ENCODE results near the gene SMG6.

SMG6 gene

DNA sequence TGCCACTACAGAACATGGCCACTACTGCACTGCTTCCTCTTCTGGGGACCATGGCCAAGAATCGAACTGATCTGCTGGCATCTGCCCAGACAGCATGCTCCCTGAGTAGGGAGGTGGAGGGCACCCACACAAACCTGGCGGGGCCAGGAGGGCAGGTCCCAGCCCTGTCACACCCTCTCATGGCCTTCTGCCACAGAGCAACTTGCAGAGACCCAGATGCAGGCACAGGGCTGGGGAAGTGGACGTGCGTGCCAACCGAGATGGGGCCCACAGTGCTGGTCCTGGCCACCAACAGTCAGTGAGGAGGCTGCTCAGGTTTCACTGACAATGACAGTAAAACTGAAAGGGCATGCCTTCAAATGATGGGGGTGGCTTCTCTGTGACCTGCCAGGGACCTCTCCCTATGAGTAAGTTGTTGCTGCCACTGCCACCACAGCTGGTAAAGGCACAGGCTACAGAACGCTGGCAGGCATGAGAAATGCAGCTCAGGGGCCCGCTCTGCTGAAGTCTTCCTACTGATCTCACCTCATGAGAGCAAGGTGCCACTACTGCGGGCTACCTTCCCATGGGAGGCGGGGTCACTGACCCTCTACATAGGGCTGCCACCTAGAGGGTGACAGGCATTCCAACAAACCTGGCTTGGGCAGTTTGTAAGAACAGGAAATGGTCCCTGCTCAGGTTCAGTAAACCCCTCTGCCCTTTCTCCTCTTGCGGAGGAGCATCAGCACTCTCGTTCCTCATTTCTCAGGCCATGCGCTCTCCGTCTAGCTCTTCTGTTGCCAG is 233.2 kb downstream of the SMG6 start:
- no peaks in the 10 kb centered on the region for H3K79me2 ChIP-seq (ENCODE audit: insufficient read depth, low read length)
- H3K27me3 ChIP-seq (ENCODE audit: low read length), result no peaks in the 10 kb centered on the region
- no peaks in the 10 kb centered on the region for H3K9me3 ChIP-seq (ENCODE audit: insufficient read depth, low read length)
- no peak overlapping the region for H3K9ac ChIP-seq (ENCODE audit: low read length)
- no peak overlapping the region for H2AFZ ChIP-seq (ENCODE audit: low read depth, low read length, severe bottlenecking)
- TF ChIP-seq, protein P1, sequence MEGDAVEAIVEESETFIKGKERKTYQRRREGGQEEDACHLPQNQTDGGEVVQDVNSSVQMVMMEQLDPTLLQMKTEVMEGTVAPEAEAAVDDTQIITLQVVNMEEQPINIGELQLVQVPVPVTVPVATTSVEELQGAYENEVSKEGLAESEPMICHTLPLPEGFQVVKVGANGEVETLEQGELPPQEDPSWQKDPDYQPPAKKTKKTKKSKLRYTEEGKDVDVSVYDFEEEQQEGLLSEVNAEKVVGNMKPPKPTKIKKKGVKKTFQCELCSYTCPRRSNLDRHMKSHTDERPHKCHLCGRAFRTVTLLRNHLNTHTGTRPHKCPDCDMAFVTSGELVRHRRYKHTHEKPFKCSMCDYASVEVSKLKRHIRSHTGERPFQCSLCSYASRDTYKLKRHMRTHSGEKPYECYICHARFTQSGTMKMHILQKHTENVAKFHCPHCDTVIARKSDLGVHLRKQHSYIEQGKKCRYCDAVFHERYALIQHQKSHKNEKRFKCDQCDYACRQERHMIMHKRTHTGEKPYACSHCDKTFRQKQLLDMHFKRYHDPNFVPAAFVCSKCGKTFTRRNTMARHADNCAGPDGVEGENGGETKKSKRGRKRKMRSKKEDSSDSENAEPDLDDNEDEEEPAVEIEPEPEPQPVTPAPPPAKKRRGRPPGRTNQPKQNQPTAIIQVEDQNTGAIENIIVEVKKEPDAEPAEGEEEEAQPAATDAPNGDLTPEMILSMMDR (IDR thresholded peaks at IDR 0.05; ENCODE audit: insufficient read depth, low read length, poor library complexity, severe bottlenecking), result no peak
- TF ChIP-seq EZH2phosphoT487 (conservative IDR thresholded peaks at IDR 0.05; ENCODE audit: low read length), result no peak
- no peak overlapping the region for H3K4me3 ChIP-seq (ENCODE audit: insufficient read depth, low read length, poor library complexity, severe bottlenecking)
- H3K4me2 ChIP-seq (ENCODE audit: low read depth, low read length, poor library complexity, severe bottlenecking), result no peak overlapping the region
- no peaks in the 10 kb centered on the region for H4K20me1 ChIP-seq (ENCODE audit: low read depth, low read length)
- no peak overlapping the region for H3K27ac ChIP-seq (ENCODE audit: low read depth, low read length)
- no peaks in the 10 kb centered on the region for H3K36me3 ChIP-seq (ENCODE audit: low read length)
- no peaks in the 10 kb centered on the region for H3K9me2 ChIP-seq (replicated peaks; ENCODE audit: insufficient read depth, low read length)
- no peaks in the 10 kb centered on the region for H3F3A ChIP-seq (ENCODE audit: insufficient read depth)

DNA sequence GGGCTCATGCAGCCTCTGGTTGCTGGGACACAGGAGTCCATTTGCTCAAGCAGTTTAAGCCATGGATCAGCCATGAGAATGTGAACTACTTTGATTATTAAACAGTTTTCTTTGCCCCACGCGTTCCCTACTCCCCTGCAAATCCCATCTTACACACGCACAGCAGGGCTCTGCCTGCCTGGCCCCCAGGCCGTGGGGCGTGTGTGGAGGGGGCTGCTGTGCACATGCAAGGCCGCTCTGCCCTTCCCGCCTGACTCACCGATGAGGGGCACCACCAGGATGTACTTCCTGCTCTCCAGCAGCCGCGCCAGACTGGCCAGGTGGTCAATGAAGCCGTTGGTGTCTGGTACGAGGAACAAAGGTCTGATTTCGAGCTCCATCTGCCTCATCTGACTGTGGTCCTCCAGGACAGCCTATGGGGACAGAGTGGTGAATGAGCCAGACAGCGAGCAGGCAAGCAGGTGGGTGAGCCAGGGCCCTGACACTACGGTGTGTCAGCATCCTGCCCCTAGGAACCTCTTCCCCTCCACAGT is 235.0 kb downstream of the SMG6 start:
- Histone ChIP-seq H3K9me3 (ENCODE audit: insufficient read depth, low read length) (no peaks in the 10 kb centered on the region), H3K4me3 (ENCODE audit: insufficient read depth, low read length, poor library complexity, severe bottlenecking) (no peak overlapping the region), H3K79me2 (ENCODE audit: insufficient read depth, low read length) (no peaks in the 10 kb centered on the region), H3K4me2 (ENCODE audit: low read depth, low read length, poor library complexity, severe bottlenecking) (no peak overlapping the region), H3F3A (ENCODE audit: insufficient read depth) (no peaks in the 10 kb centered on the region), H3K27ac (ENCODE audit: low read depth, low read length) (no peak overlapping the region), H3K9ac (ENCODE audit: low read length) (no peak overlapping the region), H2AFZ (ENCODE audit: low read depth, low read length, severe bottlenecking) (no peak overlapping the region), H3K36me3 (ENCODE audit: low read length) (no peaks in the 10 kb centered on the region), H3K27me3 (ENCODE audit: low read length) (no peaks in the 10 kb centered on the region), H4K20me1 (ENCODE audit: low read depth, low read length) (no peaks in the 10 kb centered on the region), H3K9me2 (replicated peaks; ENCODE audit: insufficient read depth, low read length) (no peaks in the 10 kb centered on the region)
- TF ChIP-seq EZH2phosphoT487 (conservative IDR thresholded peaks at IDR 0.05; ENCODE audit: low read length), result no peak
- TF ChIP-seq, protein P1 (IDR thresholded peaks at IDR 0.05; ENCODE audit: insufficient read depth, low read length, poor library complexity, severe bottlenecking), result no peak

DNA sequence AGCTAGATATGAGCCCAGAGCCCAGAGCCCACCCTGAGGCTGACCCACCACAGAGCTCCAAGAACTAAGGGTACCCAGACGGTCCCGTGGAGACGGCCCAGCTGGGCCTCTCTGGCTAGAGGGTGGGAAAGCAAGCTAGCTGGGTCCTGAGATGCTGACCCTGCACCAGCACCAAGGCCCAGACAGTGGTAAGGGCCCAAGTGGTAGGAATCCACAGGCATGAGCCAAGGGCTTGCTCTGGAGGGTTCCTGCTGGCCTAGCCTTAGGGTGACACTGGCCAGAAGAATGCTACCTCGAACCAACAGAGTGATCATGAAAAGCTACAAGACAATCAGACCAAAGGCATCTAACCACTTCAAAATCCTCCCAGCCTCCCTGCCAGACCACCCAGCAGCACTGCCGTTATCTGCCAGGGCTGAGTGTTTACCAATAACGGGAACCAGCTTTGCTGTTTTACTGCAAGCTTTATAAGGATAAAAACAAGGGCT is 235.5 kb downstream of the SMG6 start:
- Histone ChIP-seq H3K9me2 (replicated peaks; ENCODE audit: insufficient read depth, low read length) (no peaks in the 10 kb centered on the region), H3K79me2 (ENCODE audit: insufficient read depth, low read length) (no peaks in the 10 kb centered on the region), H3K9ac (ENCODE audit: low read length) (no peak overlapping the region), H3K27me3 (ENCODE audit: low read length) (no peaks in the 10 kb centered on the region), H4K20me1 (ENCODE audit: low read depth, low read length) (no peaks in the 10 kb centered on the region), H3K4me2 (ENCODE audit: low read depth, low read length, poor library complexity, severe bottlenecking) (no peak overlapping the region), H3K36me3 (ENCODE audit: low read length) (no peaks in the 10 kb centered on the region), H3K9me3 (ENCODE audit: insufficient read depth, low read length) (no peaks in the 10 kb centered on the region), H3K4me3 (ENCODE audit: insufficient read depth, low read length, poor library complexity, severe bottlenecking) (no peak overlapping the region), H2AFZ (ENCODE audit: low read depth, low read length, severe bottlenecking) (no peak overlapping the region), H3F3A (ENCODE audit: insufficient read depth) (no peaks in the 10 kb centered on the region), H3K27ac (ENCODE audit: low read depth, low read length) (no peak overlapping the region)
- TF ChIP-seq EZH2phosphoT487 (conservative IDR thresholded peaks at IDR 0.05; ENCODE audit: low read length), result no peak
- TF ChIP-seq, protein P1 (IDR thresholded peaks at IDR 0.05; ENCODE audit: insufficient read depth, low read length, poor library complexity, severe bottlenecking), result no peak
